ENCODE data around the gene ADAMTS9. TPM values are rescaled to one million over a fixed set of nuclear protein-coding genes. Genes with fewer than 3 reads are reported as not detected.

Gene ADAMTS9
- total and polyA plus RNA-seq, 2 experiments from 2014 or later, result 0.31 to 0.81 TPM

GRCh38 chr3:64578062-64578770, 109.6 kb downstream of the ADAMTS9 start (continued):
- TF ChIP-seq, protein P1, sequence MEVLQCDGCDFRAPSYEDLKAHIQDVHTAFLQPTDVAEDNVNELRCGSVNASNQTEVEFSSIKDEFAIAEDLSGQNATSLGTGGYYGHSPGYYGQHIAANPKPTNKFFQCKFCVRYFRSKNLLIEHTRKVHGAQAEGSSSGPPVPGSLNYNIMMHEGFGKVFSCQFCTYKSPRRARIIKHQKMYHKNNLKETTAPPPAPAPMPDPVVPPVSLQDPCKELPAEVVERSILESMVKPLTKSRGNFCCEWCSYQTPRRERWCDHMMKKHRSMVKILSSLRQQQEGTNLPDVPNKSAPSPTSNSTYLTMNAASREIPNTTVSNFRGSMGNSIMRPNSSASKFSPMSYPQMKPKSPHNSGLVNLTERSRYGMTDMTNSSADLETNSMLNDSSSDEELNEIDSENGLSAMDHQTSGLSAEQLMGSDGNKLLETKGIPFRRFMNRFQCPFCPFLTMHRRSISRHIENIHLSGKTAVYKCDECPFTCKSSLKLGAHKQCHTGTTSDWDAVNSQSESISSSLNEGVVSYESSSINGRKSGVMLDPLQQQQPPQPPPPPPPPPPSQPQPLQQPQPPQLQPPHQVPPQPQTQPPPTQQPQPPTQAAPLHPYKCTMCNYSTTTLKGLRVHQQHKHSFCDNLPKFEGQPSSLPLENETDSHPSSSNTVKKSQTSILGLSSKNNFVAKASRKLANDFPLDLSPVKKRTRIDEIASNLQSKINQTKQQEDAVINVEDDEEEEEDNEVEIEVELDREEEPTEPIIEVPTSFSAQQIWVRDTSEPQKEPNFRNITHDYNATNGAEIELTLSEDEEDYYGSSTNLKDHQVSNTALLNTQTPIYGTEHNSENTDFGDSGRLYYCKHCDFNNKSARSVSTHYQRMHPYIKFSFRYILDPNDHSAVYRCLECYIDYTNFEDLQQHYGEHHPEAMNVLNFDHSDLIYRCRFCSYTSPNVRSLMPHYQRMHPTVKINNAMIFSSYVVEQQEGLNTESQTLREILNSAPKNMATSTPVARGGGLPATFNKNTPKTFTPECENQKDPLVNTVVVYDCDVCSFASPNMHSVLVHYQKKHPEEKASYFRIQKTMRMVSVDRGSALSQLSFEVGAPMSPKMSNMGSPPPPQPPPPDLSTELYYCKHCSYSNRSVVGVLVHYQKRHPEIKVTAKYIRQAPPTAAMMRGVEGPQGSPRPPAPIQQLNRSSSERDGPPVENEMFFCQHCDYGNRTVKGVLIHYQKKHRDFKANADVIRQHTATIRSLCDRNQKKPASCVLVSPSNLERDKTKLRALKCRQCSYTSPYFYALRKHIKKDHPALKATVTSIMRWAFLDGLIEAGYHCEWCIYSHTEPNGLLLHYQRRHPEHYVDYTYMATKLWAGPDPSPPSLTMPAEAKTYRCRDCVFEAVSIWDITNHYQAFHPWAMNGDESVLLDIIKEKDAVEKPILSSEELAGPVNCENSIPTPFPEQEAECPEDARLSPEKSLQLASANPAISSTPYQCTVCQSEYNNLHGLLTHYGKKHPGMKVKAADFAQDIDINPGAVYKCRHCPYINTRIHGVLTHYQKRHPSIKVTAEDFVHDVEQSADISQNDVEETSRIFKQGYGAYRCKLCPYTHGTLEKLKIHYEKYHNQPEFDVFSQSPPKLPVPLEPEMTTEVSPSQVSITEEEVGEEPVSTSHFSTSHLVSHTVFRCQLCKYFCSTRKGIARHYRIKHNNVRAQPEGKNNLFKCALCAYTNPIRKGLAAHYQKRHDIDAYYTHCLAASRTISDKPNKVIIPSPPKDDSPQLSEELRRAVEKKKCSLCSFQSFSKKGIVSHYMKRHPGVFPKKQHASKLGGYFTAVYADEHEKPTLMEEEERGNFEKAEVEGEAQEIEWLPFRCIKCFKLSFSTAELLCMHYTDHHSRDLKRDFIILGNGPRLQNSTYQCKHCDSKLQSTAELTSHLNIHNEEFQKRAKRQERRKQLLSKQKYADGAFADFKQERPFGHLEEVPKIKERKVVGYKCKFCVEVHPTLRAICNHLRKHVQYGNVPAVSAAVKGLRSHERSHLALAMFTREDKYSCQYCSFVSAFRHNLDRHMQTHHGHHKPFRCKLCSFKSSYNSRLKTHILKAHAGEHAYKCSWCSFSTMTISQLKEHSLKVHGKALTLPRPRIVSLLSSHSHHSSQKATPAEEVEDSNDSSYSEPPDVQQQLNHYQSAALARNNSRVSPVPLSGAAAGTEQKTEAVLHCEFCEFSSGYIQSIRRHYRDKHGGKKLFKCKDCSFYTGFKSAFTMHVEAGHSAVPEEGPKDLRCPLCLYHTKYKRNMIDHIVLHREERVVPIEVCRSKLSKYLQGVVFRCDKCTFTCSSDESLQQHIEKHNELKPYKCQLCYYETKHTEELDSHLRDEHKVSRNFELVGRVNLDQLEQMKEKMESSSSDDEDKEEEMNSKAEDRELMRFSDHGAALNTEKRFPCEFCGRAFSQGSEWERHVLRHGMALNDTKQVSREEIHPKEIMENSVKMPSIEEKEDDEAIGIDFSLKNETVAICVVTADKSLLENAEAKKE (CRISPR knock-in tag; IDR thresholded peaks at IDR 0.05), result no peak
- TF ChIP-seq JUNB (IDR thresholded peaks at IDR 0.05; ENCODE audit: unreplicated experiment) (no peak), STAT1 (IDR thresholded peaks at IDR 0.05; ENCODE audit: unreplicated experiment) (no peak), NANOG (IDR thresholded peaks at IDR 0.05; ENCODE audit: borderline replicate concordance) (no peak), ZNF331 (CRISPR knock-in tag; IDR thresholded peaks at IDR 0.05; ENCODE audit: low read depth) (no peak), CREB1 (CRISPR knock-in tag; IDR thresholded peaks at IDR 0.05; ENCODE audit: low read depth) (no peak), EZH2 (IDR thresholded peaks at IDR 0.05; ENCODE audit: low read depth, unreplicated experiment) (no peak), POLR2AphosphoS5 (IDR thresholded peaks at IDR 0.05; ENCODE audit: low read depth) (no peak)
- TF ChIP-seq, protein P2, sequence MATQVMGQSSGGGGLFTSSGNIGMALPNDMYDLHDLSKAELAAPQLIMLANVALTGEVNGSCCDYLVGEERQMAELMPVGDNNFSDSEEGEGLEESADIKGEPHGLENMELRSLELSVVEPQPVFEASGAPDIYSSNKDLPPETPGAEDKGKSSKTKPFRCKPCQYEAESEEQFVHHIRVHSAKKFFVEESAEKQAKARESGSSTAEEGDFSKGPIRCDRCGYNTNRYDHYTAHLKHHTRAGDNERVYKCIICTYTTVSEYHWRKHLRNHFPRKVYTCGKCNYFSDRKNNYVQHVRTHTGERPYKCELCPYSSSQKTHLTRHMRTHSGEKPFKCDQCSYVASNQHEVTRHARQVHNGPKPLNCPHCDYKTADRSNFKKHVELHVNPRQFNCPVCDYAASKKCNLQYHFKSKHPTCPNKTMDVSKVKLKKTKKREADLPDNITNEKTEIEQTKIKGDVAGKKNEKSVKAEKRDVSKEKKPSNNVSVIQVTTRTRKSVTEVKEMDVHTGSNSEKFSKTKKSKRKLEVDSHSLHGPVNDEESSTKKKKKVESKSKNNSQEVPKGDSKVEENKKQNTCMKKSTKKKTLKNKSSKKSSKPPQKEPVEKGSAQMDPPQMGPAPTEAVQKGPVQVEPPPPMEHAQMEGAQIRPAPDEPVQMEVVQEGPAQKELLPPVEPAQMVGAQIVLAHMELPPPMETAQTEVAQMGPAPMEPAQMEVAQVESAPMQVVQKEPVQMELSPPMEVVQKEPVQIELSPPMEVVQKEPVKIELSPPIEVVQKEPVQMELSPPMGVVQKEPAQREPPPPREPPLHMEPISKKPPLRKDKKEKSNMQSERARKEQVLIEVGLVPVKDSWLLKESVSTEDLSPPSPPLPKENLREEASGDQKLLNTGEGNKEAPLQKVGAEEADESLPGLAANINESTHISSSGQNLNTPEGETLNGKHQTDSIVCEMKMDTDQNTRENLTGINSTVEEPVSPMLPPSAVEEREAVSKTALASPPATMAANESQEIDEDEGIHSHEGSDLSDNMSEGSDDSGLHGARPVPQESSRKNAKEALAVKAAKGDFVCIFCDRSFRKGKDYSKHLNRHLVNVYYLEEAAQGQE (IDR thresholded peaks at IDR 0.05; ENCODE audit: unreplicated experiment), result no peak
